LHCN-M2 (cell line): ENCODE measurements around the gene BRCA1. TPM values are rescaled to one million over a fixed set of nuclear protein-coding genes. Genes with fewer than 3 reads are reported as not detected.
"Not testable (repeated sequence)": the region's sequence is repeated elsewhere in the genome, so short reads cannot be mapped to it uniquely, and the experiment has no call there.

ENCODE experiments used
- DNase-seq: peaks from one replicate; pipeline ENCODE4 v3.0.0-alpha.2; 2012; ENCODE audit warnings: low read depth
- polyA plus RNA-seq: library from polyadenylated mRNA; unstranded; fragments of >200 nt; gene quantifications from one replicate; pipeline ENCODE4 v1.2.1, GENCODE V29; 2012; ENCODE audit warnings: missing spikeins
- total RNA-seq: library from RNA; depleted of rRNA; stranded (reverse); fragments of >200 nt; gene quantifications from 2 replicates; pipeline ENCODE4 v1.2.3, GENCODE V29; 2014; rRNA removed

BRCA1 gene
- 41.6 and 52.5 TPM in 2 replicates for total RNA-seq
- 7.0 TPM for polyA plus RNA-seq

- peak; percentile 99 for DNase-seq
These were observed at the start of gene BRCA1 for GRCh38 chr17:43125133-43125966. Gene BRCA1 (minus strand): TSS chr17:43125364. CDS start chr17:43124096, 1,268 bp downstream.

- peak; percentile 86 for DNase-seq
These were observed 46.7 kb upstream of the BRCA1 start for GRCh38 chr17:43171586-43172487.

- peak; percentile 98 for DNase-seq
These were observed 45.8 kb upstream of the BRCA1 start, which contains the start of gene NBR1 for GRCh38 chr17:43170766-43171585. Gene NBR1 (plus strand): TSS chr17:43171214. CDS start chr17:43175800, 4,586 bp downstream.

- peak; percentile 94 for DNase-seq
These were observed 45.1 kb upstream of the BRCA1 start for GRCh38 chr17:43170140-43170765.

GRCh38 chr17:43169561-43170139 lies 44.5 kb upstream of the BRCA1 start:
- no peak for DNase-seq

GRCh38 chr17:43165971-43166370 lies 40.8 kb upstream of the BRCA1 start:
- not testable (repeated sequence) for DNase-seq

GRCh38 chr17:43159957-43160356 lies 34.8 kb upstream of the BRCA1 start:
- not testable (repeated sequence) for DNase-seq

GRCh38 chr17:43159232-43159631 lies 34.1 kb upstream of the BRCA1 start:
- not testable (repeated sequence) for DNase-seq

GRCh38 chr17:43155666-43156065 lies 30.5 kb upstream of the BRCA1 start:
- DNase-seq: no peak

- DNase-seq: not testable (repeated sequence)
These were observed 28.2 kb upstream of the BRCA1 start for GRCh38 chr17:43153197-43153835.

GRCh38 chr17:43151880-43152456 lies 26.8 kb upstream of the BRCA1 start:
- no peak for DNase-seq

GRCh38 chr17:43146649-43147048 lies 21.5 kb upstream of the BRCA1 start:
- no peak for DNase-seq

- no peak for DNase-seq
These were observed 18.0 kb upstream of the BRCA1 start for GRCh38 chr17:43143201-43143600.

GRCh38 chr17:43142153-43142552 lies 17.0 kb upstream of the BRCA1 start:
- DNase-seq: no peak

- no peak for DNase-seq
These were observed 15.5 kb upstream of the BRCA1 start for GRCh38 chr17:43140396-43141332.

GRCh38 chr17:43138531-43138930 lies 13.4 kb upstream of the BRCA1 start:
- DNase-seq: not testable (repeated sequence)

- DNase-seq: peak; percentile 25
These were observed 11.4 kb upstream of the BRCA1 start for GRCh38 chr17:43136574-43136973.

- DNase-seq: no peak
These were observed 10.3 kb upstream of the BRCA1 start for GRCh38 chr17:43135454-43135819.
